ENCODE measurements around the gene CDC5L.

Gene CDC5L

GRCh38 chr6:44458551-44458950 is 71.0 kb downstream of the CDC5L start:
- no peak for ATAC-seq (ENCODE audit: low read depth)

GRCh38 chr6:44462335-44462734 is 74.8 kb downstream of the CDC5L start:
- DNase-seq (ENCODE audit: low spot score) (no peak), ATAC-seq (ENCODE audit: low read depth) (no peak)
- no peaks in the 10 kb centered on the region for H3K36me3 ChIP-seq (ENCODE audit: low read depth)
- H3K27me3 ChIP-seq (ENCODE audit: insufficient read depth, poor library complexity, severe bottlenecking), result no peaks in the 10 kb centered on the region
- H3K9me3 ChIP-seq (ENCODE audit: severe bottlenecking), result no peaks in the 10 kb centered on the region
- TF ChIP-seq CTCF (IDR thresholded peaks at IDR 0.05; ENCODE audit: poor library complexity, severe bottlenecking), result no peak
- H3K4me3 ChIP-seq (ENCODE audit: severe bottlenecking), result no peak overlapping the region
- H3K4me1 ChIP-seq (ENCODE audit: insufficient read depth, poor library complexity, severe bottlenecking), result no peaks in the 10 kb centered on the region
- no peak overlapping the region for H3K27ac ChIP-seq (ENCODE audit: poor library complexity, severe bottlenecking)

More at GRCh38 chr6:44458551-44458950, 71.0 kb downstream of the CDC5L start:
- no peak overlapping the region for H3K4me3 ChIP-seq (ENCODE audit: severe bottlenecking)
- no peak overlapping the region for H3K27ac ChIP-seq (ENCODE audit: poor library complexity, severe bottlenecking)
- peaks cover 3% of the 10 kb centered on the region; the same call in 1 of the 2 replicates for H3K36me3 ChIP-seq (ENCODE audit: low read depth)
- H3K4me1 ChIP-seq (ENCODE audit: insufficient read depth, poor library complexity, severe bottlenecking), result peaks cover 13% of the 10 kb centered on the region
- no peaks in the 10 kb centered on the region for H3K27me3 ChIP-seq (ENCODE audit: insufficient read depth, poor library complexity, severe bottlenecking)
- no peaks in the 10 kb centered on the region for H3K9me3 ChIP-seq (ENCODE audit: severe bottlenecking)
- TF ChIP-seq CTCF (IDR thresholded peaks at IDR 0.05; ENCODE audit: poor library complexity, severe bottlenecking), result no peak
- DNase-seq (ENCODE audit: low spot score), result no peak

DNA sequence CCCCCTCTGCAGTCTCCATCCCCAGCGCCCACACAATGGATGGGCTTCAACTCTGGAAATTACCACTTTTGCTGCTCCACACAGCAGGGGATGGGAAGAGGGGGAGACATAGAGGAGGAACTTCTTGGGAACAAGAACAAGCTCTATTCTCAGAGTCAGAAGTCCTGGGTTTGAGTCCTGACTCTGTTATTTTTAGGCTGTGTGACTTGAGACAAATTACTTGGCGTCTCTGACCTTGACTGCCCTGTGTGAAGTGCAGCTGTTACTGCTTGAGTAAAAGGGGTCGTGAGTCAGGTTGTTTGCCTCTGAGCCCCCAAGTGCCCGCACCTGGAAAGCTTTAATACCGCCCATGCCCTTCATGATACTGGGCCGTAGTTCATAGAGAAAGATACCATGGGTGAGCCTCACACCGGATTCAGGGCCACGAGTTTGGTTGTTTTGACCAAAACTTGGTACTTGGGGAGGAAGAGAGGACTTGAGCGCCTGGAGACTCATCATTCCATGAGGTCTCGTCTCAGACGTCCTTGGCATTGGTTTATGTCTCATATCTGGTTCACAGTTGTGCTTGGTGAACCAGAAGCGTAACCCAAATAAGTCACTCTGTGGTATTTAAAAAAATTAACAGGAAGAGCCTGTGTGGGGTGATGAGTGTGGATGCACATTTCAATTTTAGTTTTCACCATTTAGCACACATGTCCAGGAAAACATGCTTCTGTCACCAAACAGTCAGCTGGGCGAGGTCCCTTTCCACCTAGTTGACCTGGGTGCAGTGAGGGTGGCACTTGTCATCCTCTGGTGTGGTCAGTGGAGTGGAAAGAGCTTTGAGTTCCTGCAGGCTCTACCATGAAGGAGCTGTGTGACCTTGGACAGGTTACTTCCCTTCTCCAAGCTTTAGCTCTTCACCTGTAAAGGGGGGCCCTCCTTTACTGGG is 75.6 kb downstream of the CDC5L start:
- no peak overlapping the region for H3K27ac ChIP-seq (ENCODE audit: poor library complexity, severe bottlenecking)
- H3K4me3 ChIP-seq (ENCODE audit: severe bottlenecking), result no peak overlapping the region
- no peak for TF ChIP-seq CTCF (IDR thresholded peaks at IDR 0.05; ENCODE audit: poor library complexity, severe bottlenecking)
- H3K4me1 ChIP-seq (ENCODE audit: insufficient read depth, poor library complexity, severe bottlenecking), result no peaks in the 10 kb centered on the region
- ATAC-seq (ENCODE audit: low read depth) (no peak), DNase-seq (ENCODE audit: low spot score) (no peak)
- H3K27me3 ChIP-seq (ENCODE audit: insufficient read depth, poor library complexity, severe bottlenecking), result no peaks in the 10 kb centered on the region
- H3K9me3 ChIP-seq (ENCODE audit: severe bottlenecking), result no peaks in the 10 kb centered on the region
- no peaks in the 10 kb centered on the region for H3K36me3 ChIP-seq (ENCODE audit: low read depth)

GRCh38 chr6:44463728-44464450 is 76.4 kb downstream of the CDC5L start:
- no peaks in the 10 kb centered on the region for H3K27me3 ChIP-seq (ENCODE audit: insufficient read depth, poor library complexity, severe bottlenecking)
- no peak overlapping the region for H3K4me3 ChIP-seq (ENCODE audit: severe bottlenecking)
- H3K27ac ChIP-seq (ENCODE audit: poor library complexity, severe bottlenecking), result no peak overlapping the region
- ATAC-seq (ENCODE audit: low read depth), result no peak
- TF ChIP-seq CTCF (IDR thresholded peaks at IDR 0.05; ENCODE audit: poor library complexity, severe bottlenecking), result no peak
- no peaks in the 10 kb centered on the region for H3K4me1 ChIP-seq (ENCODE audit: insufficient read depth, poor library complexity, severe bottlenecking)
- H3K9me3 ChIP-seq (ENCODE audit: severe bottlenecking), result no peaks in the 10 kb centered on the region
- no peak for DNase-seq (ENCODE audit: low spot score)
- no peaks in the 10 kb centered on the region for H3K36me3 ChIP-seq (ENCODE audit: low read depth)

All from RWPE2 (cell line).